Kidney epithelial cell (primary cell): Measurements from ENCODE around the gene SPATA25. TPM values are rescaled to one million over a fixed set of nuclear protein-coding genes. Genes with fewer than 3 reads are reported as not detected.
"Not testable (repeated sequence)": the region's sequence is repeated elsewhere in the genome, so short reads cannot be mapped to it uniquely, and the experiment has no call there.

Experiments
- DNase-seq: peaks from one replicate; pipeline ENCODE4 v3.0.0-alpha.2; 2010; ENCODE audit warnings: low read depth
- H3K27me3 ChIP-seq: 2 replicates; pipeline ENCODE4 v1.6.0; 2011; ENCODE audit warnings: low read length; ENCODE audit not compliant: control insufficient read depth, insufficient read depth
- H3K36me3 ChIP-seq: 2 replicates; pipeline ENCODE4 v1.5.1; 2011; ENCODE audit warnings: low read length; ENCODE audit not compliant: control insufficient read depth, insufficient read depth
- H3K4me3 ChIP-seq: 2 replicates; pipeline ENCODE4 v1.5.1; 2011; ENCODE audit warnings: low read depth, mild to moderate bottlenecking, control low read depth, low read length
- CTCF ChIP-seq: IDR thresholded peaks from 2 replicates; pipeline ENCODE4 v1.5.1; 2011; ENCODE audit warnings: mild to moderate bottlenecking, moderate library complexity, low read length, control low read depth, inconsistent platforms; ENCODE audit not compliant: insufficient read depth, poor library complexity, severe bottlenecking
- total RNA-seq: library from RNA; depleted of rRNA; stranded (reverse); fragments of >200 nt; gene quantifications from 2 replicates; pipeline ENCODE4 v1.2.3, GENCODE V29; 2015

SPATA25 gene
- total RNA-seq, 1 donor from 2014 or later = 0.25 TPM

GRCh38 chr20:45882469-45883099, 4.8 kb downstream of the SPATA25 start:
- no peak overlapping the region for H3K4me3 ChIP-seq
- H3K36me3 ChIP-seq = no peaks in the 10 kb centered on the region
- no peaks in the 10 kb centered on the region for H3K27me3 ChIP-seq
- DNase-seq = no peak
- TF ChIP-seq CTCF = no peak

- peak; percentile 97 for DNase-seq
- H3K4me3 ChIP-seq = peak within 1 kb of the TSS; percentile 87
- no peaks in the 10 kb centered on the region for H3K27me3 ChIP-seq
- no peak for TF ChIP-seq CTCF
- H3K36me3 ChIP-seq = no peaks in the 10 kb centered on the region
Observed at GRCh38 chr20:45880988-45881788, 6.2 kb downstream of the SPATA25 start, which contains the start of gene ZSWIM1. Gene ZSWIM1, plus strand, starts transcription at chr20:45881227. Its CDS starts 1,366 bp downstream, at chr20:45882593.

- Histone ChIP-seq H3K27me3 (no peaks in the 10 kb centered on the region), H3K36me3 (no peaks in the 10 kb centered on the region), H3K4me3 (no peak overlapping the region)
- DNase-seq = no peak
- TF ChIP-seq CTCF = no peak
Observed at GRCh38 chr20:45878076-45878761, 9.2 kb downstream of the SPATA25 start.

GRCh38 chr20:45874576-45874975, 12.8 kb downstream of the SPATA25 start:
- no peaks in the 10 kb centered on the region for H3K36me3 ChIP-seq
- H3K4me3 ChIP-seq = no peak overlapping the region
- no peak for TF ChIP-seq CTCF
- H3K27me3 ChIP-seq = no peaks in the 10 kb centered on the region
- no peak for DNase-seq

DNA sequence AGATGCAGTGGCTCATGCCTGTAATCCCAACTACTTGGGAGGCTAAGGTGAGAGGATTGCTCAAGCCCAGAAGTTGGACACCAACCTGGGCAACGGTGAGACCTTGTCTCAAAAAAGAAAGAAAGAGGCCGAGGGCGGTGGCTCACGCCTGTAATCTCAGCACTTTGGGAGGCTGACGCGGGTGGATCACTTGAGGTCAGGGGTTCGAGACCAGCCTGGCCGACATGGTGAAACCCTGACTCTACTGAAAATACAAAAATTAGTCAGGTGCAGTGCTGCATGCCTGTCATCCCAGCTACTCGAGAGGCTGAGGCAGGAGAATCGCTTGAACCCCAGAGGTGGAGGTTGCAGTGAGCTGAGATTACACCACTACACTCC, 13.3 kb downstream of the SPATA25 start:
- not testable (repeated sequence) for DNase-seq, H3K27me3 ChIP-seq, H3K36me3 ChIP-seq, H3K4me3 ChIP-seq

- H3K4me3 ChIP-seq = no peak overlapping the region
- TF ChIP-seq CTCF = no peak
- no peak for DNase-seq
Observed at GRCh38 chr20:45873409-45874103, 13.9 kb downstream of the SPATA25 start.

More at GRCh38 chr20:45873409-45874103, 13.9 kb downstream of the SPATA25 start:
- H3K27me3 ChIP-seq = no peaks in the 10 kb centered on the region
- H3K36me3 ChIP-seq = no peaks in the 10 kb centered on the region
